NCI-H510A treated with DMSO at 0.1 percent for 48 hours (cell line): ENCODE measurements around the gene GPRC5D.

Experiments used
- DNase-seq: peaks from one replicate; lab custom pipeline; 2025; lab: John Stamatoyannopoulos, UW

GPRC5D gene

DNA sequence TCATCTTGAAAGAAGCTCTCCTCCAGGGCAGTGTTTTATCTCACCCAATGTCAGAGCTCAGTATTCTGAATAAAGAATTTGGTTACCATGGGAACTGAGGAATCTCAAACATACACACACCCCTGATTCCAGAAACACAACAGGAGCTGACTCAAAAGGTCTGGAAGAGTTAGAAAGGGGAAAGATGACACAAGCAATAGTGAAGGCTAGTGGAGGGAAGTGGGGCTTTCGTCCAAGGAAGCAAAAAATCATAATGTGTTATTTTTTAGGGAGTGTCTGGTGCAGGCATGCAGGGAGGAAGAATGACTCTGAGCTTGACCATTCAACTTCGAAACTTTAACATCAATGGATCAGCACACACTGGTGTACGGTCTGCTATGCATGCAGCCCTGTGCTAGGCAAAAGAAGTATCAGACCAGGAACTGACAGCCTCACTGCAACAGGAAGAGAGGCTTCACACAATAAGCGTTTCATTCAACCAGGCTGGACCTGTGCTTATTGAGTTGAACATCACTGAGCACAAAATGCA lies 27.8 kb upstream of the GPRC5D start:
- no peak for DNase-seq

DNA sequence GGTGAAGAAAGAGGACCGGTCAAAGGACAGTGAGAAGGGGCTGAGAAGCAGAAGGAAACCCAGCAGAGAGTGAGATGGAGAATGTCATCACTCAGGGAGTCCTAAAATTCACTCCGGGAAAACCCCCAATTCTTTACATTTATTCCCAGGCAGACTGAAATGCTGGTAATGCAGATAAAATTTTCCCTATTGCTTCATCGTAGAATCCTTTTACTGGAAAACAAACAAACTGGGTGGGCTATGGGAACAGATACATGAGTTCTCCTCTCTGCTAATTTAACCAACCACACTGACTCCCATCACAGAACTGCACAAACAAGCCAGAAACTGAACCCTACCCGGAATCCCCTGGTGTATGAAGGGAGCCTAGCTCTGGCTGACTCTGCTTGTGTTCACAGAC lies 27.2 kb upstream of the GPRC5D start:
- no peak for DNase-seq

DNA sequence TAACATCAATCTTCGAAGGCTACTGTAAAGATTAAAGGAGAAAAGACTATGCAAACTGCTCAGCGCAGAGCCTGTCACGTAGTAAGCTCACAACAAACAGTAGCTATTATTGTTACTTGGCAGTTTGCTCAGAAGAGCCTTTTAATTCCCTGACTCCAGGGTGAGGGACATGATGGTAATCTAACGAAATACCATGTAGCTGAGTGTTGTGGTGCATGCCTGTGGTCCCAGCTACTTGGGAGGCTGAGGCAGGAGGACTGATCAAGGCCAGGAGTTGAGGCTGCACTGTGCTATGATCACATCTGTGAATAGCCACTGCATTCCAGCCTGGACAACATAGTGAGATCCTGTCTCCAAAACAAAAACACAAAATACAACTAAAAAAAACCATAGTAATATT lies 25.3 kb upstream of the GPRC5D start:
- DNase-seq = no peak

DNA sequence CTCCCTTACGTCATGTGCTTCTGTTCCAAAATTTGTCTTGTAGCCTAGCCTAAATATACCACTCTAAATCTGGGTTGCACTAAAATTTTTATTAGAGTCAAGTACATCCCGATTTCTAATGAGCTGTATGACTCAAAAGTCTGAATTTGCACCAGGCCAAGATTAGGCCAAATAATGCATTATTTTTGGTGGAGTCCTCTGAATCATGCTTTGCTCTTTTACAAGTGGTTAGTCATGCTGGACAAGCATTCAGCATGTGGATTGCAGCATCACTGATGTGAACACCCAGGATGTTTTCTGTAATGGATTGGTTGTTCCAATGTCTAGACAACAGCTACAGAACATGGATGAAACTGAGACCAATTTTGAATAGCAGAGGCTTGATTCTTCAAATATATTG lies 24.4 kb upstream of the GPRC5D start:
- no peak for DNase-seq

DNA sequence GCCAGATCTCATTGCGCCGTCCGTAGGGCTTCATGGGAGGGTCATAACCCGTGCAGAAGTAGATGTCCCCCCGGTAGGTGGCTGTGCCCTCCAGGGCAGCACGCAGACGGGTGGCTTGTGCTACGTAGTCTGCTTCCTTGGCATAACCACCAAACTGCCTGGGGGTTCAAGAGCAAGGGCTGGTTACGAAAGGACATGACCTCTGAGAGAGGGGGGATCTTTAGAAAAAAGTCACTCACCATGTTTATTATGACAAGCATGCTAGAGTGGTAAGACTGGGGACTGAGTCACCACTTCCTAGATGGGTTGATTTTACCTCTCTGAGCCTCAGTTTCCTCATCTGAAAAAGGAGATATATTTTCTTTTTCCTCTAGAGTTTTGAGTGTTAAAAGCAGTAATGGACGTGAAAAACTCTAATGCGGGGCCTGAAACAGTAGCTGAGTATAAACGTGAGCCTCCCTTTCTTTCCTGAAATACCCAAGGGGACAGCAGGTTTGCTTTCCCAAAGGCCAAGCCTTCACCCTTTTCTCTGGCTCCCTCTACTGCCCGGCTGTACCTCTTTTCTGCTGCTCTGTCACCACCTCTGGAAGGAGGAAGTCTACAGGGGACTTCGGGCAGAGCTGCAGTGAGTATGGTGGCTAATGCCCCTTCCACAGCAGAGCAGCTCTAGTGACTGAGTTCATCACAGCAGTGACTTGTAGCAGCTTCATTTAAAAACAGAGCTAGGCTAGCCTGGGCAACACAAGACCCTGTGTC lies 23.5 kb upstream of the GPRC5D start:
- DNase-seq = no peak

DNA sequence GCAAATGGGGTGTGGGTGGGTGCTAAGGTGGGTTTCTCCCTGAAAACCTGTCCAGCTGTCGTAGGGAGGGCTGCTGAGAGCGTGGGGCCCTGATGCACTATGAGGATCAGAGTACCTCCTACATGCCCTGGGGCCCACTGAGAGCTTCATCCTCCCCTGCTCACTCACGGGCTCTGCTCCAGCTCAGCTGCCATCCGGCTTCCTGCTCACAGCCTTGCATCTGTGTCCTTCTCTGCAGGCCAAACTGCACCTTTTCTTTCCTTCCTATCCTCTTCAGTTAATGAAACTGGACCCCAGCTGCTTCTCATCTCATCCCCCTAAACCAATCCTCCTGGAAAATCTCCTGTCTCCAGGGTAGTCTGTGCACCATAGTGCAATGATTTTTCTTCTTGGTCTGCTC lies 22.2 kb upstream of the GPRC5D start:
- DNase-seq = no peak

DNA sequence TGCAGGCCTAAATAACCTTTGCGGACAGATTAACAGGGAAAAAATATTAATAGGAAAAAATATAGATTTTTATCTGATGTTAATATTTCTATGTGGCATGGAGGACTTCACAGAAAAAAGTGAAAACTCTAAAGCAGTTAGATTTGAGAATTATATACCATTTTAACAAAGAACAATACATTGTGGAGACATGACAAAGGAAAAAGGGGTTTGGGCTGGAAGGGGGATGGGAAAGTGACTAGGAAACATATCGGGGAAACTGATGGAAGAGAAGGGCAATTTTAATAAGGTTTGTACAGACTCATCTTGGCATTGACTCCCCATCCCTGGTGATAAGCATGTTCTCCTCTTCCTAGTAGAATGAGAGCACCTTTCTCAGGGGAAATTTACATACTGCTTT lies 21.0 kb upstream of the GPRC5D start:
- no peak for DNase-seq

DNA sequence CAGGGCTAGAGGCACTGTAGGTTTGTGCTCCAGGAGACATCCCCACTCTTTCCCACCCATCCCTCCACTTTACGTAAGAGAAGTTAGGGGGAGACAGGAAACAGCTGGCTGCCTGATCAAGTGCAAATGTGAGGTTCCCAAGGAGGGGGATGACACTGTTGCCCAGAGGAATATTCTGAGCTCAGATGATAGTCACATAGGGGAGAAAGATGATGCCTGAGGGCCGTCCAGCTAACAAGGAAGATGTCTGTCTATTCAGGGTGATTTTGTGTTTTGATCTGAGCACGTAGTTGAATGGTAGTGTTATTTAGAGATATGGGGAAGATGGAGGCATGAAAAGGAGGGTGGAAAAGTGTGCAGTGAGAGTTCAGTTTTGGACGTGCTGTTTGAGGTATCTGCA lies 13.9 kb upstream of the GPRC5D start:
- DNase-seq = no peak

DNA sequence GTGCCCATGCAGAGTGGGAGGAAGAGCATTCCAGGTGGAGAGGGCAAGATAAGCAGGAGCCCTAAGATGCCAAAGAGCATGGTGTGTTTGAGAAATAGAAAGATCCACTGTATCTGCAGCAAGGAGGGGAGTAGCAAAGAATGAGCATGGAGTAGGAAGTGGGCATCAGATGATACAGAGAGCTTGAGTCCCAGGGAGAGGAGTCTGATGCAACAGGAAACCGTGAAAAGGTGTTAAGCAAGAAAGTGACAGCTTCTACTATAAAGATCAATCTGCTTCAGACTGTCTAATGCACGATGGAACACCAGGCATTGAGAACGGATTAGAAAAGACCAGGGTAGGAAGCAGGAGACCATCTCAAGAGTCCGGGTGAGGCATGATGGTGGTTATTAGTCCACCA lies 12.3 kb upstream of the GPRC5D start:
- no peak for DNase-seq

DNA sequence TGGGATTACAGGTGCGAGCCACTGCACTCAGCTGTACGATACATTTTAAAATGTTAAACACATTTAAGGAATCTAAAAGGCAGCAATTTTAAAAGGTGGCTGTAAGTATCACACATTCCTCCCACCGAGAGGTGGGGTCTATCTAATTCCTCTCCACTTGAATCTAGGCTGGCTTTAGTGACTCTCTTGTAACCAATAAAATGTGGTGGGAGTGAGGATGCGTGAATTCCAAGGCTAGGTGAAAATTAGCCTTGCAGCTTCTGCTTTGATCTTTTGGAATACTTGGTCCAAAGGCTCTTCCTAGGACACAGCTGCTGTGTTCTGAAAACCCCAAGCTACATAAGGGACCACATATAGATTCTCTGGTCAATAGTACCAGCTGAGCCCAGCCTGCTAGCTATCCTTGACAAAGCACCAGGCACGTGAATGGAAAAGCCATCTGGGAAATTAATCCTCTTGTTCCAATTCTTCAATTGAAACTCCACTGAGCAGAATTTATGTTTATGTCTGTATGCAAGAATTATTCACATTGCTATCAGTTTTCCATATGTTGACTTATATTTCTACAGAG lies 8.8 kb upstream of the GPRC5D start:
- DNase-seq = no peak

DNA sequence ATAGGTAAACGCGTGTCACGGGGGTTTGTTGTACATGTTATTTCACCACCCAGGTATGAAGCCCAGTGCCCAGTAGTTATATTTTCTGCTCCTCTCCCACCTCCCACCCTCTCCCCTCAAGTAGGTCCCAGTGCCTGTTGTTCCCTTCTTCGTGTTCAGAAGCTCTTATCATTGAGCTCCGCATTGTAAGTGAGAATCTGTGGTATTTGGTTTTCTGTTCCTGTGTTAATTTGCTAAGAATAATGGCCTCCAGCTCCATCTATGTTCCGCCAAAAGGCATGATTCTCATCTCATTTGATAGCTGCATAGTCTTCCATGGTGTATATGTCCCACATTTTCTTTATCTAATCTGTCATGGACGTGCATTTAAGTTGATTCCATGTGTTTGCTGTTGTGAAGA lies 6.9 kb upstream of the GPRC5D start:
- DNase-seq = no peak

DNA sequence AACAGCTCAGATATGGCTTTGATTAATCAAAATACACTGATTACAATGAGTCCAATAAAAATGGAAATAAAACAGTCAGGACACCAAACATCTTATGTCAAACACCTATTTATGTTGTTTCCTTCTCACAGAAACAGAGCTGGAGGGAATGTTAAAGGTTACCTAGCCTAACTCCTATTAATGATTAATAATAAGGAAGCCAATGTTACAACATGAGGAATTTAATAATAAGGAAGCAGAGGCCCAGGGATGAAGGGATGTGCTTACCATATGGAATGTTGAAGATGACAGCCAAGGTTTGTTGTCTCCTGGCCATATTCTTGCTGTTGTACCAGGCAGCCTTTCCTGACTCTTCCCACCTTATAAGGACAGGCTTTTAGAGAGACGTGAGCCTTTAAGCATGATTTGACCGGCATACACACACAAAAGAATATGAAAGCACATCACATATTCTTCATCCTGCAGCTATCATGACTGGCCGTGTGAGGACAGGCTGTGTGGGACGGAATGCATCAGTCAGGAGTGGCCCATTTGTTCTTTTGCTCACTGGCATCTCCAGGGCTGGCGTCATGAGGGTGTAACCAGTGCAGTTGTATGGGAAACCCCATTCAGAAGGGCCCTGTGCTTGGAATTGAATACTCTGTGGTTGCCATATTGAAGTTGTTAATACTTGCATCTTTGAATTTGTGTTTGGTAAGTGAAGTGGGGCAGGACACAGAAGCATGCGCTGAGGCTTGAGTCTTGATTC lies 3.1 kb upstream of the GPRC5D start:
- no peak for DNase-seq

DNA sequence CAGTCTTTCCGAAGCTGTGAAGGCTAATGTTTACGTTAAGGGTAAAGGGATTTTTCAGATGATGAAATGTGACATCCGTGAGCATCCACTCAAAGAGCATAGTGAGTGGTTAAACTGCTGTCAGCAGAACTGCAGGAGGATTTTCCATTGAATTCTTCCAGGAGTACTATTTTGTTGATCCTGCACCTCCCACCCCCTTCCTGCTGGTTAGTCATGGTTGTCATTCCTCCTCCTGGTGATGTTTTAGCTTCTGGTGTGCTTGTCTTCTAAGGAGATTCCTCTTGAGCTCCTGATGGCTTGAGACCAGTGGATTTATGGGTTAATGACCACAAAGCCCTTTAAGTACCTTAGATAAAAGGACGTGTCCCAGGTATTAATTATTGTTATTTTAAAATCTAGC lies 2.4 kb upstream of the GPRC5D start:
- no peak for DNase-seq

DNA sequence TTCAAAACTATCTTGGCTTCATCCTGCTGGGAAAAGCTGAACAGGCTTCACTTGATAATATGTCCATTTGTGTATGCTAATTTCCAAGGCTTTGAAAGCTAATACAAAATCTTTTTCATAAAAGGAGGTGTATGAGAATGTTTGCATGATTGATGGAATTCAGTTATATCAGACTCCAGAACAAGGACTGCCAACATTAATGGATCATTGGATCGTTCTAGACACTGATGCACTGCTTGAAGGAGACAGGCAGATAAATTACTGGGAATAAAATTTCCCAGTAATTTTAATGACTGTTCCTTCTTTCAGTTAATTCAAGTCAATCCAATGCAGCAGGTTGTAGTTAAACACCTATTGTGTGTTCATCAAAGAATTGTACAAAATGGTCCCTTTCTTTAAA lies 466 bp downstream of the GPRC5D start:
- DNase-seq = no peak

DNA sequence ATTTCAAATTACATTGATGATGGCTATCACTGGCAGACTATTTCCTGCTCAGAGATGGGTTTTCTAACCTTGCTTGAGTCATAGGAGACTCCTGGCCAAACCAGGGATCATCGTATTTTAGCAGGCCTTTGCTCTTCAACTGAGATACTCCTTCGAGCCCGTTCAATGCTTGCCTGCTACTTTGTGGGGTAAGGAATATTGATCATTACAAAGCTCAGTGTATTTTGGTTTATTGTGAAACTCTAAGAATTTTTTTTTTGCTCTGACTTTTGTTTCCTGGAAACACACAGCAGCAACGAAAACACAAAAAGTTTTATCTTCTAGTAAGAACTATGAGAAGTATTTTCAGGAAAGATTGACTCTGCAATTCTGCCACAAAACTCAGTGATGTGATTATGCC lies 4.1 kb downstream of the GPRC5D start:
- DNase-seq = no peak

DNA sequence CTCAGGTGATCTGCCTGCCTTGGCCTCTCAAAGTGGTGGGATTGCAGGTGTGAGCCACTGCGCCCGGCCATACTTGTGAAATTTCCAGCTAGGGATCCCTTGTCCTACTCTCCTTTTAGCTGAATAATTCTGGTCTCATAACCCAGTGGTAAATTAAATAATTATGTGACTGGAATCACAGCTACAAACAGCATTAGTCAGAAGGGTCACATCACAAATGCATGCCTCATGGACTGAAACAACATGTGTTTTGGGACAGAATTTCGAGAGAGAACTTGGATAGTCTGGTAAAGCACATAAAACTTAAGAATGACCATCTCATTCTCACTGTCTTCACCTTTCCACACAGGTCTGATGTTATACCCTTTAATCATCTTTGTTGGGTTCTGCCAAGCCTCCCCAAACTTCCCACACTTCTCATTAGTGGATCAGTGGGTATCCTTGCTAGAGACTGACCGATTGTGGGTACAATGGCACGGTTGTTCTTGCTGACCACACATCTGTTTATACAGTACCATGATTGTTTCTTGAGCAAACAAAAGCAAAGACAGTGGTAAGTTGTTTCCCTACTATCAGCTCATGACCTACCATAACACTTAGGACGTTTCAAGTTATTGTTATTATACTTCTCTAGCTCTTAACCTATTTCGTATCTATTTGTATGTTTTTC lies 5.1 kb downstream of the GPRC5D start:
- no peak for DNase-seq

DNA sequence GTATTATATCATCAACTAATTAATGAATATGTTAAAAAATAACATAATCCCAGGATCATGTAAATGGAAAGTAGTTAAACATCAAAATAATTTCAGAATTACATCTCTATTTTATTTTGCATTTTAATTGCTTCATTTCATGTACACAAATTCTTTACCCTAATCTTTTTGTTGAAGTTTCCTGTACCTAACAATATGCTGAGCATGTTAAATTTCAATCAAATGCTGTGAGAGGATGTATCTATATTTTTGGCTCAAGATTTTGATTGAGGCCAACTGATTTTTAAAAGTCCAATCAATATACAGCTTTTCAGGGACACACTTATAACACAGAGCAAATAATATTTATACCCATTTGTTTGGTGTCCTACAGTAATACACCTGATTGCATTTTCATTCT lies 6.4 kb downstream of the GPRC5D start:
- DNase-seq = no peak

DNA sequence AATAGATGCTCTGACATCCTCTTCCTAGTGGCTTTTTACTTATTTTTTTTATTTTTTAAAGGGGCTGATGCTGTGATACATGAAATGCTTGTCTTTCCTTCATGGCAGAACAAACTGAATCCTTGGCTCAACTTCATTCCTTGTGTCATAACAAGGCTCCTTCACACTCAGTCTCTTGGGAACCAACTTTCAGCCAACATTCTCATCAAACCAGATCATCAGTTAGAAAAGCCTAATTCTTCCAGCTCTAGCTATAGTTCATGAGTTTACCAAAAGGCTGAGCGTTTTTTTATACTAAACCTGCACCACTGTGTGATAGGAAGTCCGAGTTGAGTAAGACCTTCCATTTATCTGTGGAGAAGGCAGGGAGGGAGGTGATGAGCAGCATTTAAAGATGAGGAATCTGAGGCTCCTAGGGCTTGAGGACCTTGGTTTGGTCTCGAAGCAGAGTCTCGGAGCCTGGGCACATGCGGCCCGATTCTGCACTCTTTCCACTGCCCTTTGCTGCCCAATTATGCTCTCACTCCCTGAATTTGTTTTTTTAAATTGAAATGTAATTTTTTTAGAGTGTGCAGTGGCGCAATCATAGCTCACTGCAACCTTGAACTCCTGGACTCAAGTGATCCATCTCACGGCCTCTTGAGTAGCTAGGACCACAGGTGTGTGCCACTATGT lies 8.2 kb downstream of the GPRC5D start:
- no peak for DNase-seq

DNA sequence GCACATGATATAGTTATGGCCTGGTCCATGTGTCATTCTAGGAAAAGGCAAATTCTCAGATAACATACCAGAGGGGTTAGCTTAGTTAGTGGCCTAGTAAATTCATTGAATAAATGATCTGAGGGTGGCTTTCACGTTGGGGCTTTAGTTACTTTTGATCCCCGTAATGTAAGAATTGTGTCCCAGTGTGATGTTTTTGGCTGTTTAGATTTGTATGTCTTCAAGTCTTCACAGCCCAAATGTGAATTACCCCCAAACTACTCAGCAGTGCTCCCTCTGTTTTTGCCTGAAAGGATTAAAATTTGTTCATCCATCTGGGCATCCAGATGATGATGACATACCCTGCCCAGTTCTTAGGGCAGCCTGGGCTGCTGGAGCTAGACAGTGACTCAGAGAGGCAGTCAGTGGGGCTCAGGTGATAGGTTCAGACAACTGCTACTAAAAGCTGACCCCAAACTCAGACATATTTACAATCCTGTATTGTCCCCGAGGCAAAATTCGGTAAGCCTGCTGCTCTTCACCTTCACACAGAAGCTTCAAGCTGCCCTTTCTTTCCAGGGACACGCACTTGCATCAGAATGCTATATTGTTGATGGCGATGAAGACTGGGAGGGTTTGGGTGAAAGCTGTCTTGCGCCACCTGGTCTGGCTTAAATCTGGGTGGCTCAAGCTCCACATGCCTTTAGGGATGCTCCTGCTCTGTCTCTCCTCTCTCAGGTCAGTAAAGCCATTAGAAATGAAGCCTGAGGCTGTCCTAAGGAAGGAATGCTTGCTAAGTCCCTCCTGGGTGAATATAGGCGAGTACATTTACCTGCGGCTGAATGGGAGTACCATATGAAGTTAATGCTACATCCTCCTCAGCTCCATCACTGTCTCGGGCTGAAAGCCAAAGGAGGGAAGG lies 10.3 kb downstream of the GPRC5D start:
- DNase-seq = no peak

DNA sequence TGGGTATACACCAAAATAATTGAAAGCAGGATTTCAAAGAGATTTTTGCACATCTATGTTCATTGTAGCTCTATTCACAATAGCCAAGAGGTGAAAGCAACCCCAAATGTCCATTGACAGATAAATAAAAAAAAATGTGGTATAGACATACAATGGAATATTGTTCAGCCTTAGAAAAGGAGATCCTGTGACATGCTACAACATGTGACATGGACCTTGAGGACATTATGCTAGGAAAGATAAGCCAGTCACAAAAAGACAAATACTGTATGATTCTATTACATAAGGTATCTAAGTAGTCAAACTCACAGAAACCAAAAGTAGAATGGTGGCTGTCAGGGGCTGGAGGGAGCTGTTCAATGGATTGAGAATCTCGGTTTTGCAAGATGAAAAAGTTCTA lies 12.1 kb downstream of the GPRC5D start:
- DNase-seq = no peak

DNA sequence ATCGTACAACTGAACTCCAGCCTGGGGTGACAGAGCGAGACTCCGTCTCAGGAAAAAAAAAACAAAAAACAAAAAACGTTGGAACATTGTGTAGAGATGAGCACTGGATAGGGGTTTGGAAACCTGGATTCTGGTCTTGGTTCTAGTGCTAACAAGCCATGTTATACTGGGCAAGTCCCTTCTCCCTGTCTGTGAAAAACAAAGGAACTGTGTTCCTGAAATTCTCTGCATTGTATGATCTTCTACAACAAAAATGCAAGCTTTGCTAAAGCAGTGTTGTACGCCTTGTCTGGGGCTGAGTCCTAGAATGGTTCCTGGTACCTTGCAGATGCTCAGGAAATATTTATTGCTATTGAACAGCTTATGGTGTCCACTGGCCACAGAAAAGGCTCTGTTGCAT lies 13.4 kb downstream of the GPRC5D start:
- DNase-seq = no peak
